GM23338 (cell line): ENCODE measurements around the gene MOCS2. TPM values are rescaled to one million over a fixed set of nuclear protein-coding genes. Genes with fewer than 3 reads are reported as not detected.

Experiments
- ATAC-seq: fragments of 200-7000 bp; cut with Tn5 transposase; 3 replicates; pipeline ENCODE4 v1.9.1; 2020
- DNase-seq: peaks from one replicate; pipeline ENCODE4 v3.0.0-alpha.2; 2015; ENCODE audit warnings: low spot score
- H2AFZ ChIP-seq: fragments of 200-600 bp; sonication (generic); 2 replicates; pipeline ENCODE4 v1.8.0; 2016; ENCODE audit warnings: antibody characterized with exemption, mild to moderate bottlenecking, moderate library complexity
- H3F3A ChIP-seq: fragments of 200-600 bp; sonication (generic); replicated peaks from 2 replicates; pipeline ENCODE4 v1.8.0; 2017; ENCODE audit warnings: antibody characterized with exemption, mixed run types, low read depth
- H3K27ac ChIP-seq: fragments of 200-600 bp; sonication (generic); 2 replicates; pipeline ENCODE4 v1.6.1; 2016; ENCODE audit warnings: low read depth
- H3K27me3 ChIP-seq: fragments of 200-600 bp; sonication (generic); 2 replicates; pipeline ENCODE4 v1.8.0; 2016; ENCODE audit warnings: mild to moderate bottlenecking, mixed run types, moderate library complexity; ENCODE audit not compliant: insufficient read depth
- H3K36me3 ChIP-seq: fragments of 200-600 bp; sonication (generic); 2 replicates; pipeline ENCODE4 v1.8.0; 2016; ENCODE audit warnings: mild to moderate bottlenecking; ENCODE audit not compliant: insufficient read depth
- H3K4me1 ChIP-seq: fragments of 200-600 bp; sonication (generic); 2 replicates; pipeline ENCODE4 v1.8.0; 2016; ENCODE audit warnings: mild to moderate bottlenecking, moderate library complexity; ENCODE audit not compliant: insufficient read depth
- H3K4me2 ChIP-seq: fragments of 200-600 bp; sonication (generic); 2 replicates; pipeline ENCODE4 v1.7.1; 2017; ENCODE audit warnings: mixed run types
- H3K4me3 ChIP-seq: fragments of 200-600 bp; sonication (generic); 2 replicates; pipeline ENCODE4 v1.6.1; 2016; ENCODE audit warnings: mixed run types
- H3K79me2 ChIP-seq: fragments of 200-600 bp; sonication (generic); replicated peaks from 2 replicates; pipeline ENCODE4 v1.8.0; 2017; ENCODE audit warnings: mild to moderate bottlenecking; ENCODE audit not compliant: insufficient read depth
- H3K9me2 ChIP-seq: fragments of 200-600 bp; sonication (generic); 2 replicates; pipeline ENCODE4 v1.8.0; 2017; ENCODE audit not compliant: insufficient read depth
- H4K20me1 ChIP-seq: fragments of 200-600 bp; sonication (generic); replicated peaks from 2 replicates; pipeline ENCODE4 v1.8.0; 2017; ENCODE audit warnings: mild to moderate bottlenecking; ENCODE audit not compliant: insufficient read depth
- H3K27ac Mint-ChIP-seq: 2 replicates; pipeline ENCODE4 v1.8.0; 2020; ENCODE audit warnings: inconsistent platforms, mild to moderate bottlenecking, moderate library complexity, mixed read lengths
- H3K27me3 Mint-ChIP-seq: 3 replicates; pipeline ENCODE4 v1.8.0; 2022; ENCODE audit warnings: low read depth, mild to moderate bottlenecking, moderate library complexity, mixed read lengths, inconsistent platforms; ENCODE audit not compliant: insufficient read depth, poor library complexity
- H3K36me3 Mint-ChIP-seq: 3 replicates; pipeline ENCODE4 v1.8.0; 2021; ENCODE audit warnings: low read depth, mild to moderate bottlenecking, inconsistent platforms, moderate library complexity, mixed read lengths
- H3K4me1 Mint-ChIP-seq: 3 replicates; pipeline ENCODE4 v1.8.0; 2020; ENCODE audit warnings: mild to moderate bottlenecking, inconsistent platforms, mixed read lengths
- H3K4me3 Mint-ChIP-seq: 3 replicates; pipeline ENCODE4 v1.8.0; 2021; ENCODE audit warnings: moderate library complexity, mild to moderate bottlenecking, inconsistent platforms, mixed read lengths
- H3K9me3 Mint-ChIP-seq: 3 replicates; pipeline ENCODE4 v1.8.0; 2020; ENCODE audit warnings: moderate library complexity, mild to moderate bottlenecking, inconsistent platforms, mixed read lengths
- CREB1 ChIP-seq: fragments of 250-450 bp; sonication (Bioruptor Pico); IDR thresholded peaks from 2 replicates; pipeline ENCODE4 v1.5.0; 2020; ENCODE audit warnings: low read depth, mild to moderate bottlenecking, moderate library complexity
- CTCF ChIP-seq, 2 experiments: fragments of 200-600 bp in 1 of 2; sonication (generic) in 1 of 2; conservative IDR thresholded peaks; 2 replicates each; pipeline versions ENCODE4 v1.5.1 to v1.6.1; 2016 to 2017; ENCODE audit warnings: antibody characterized with exemption in 2 of 2, low read depth in 2 of 2, mild to moderate bottlenecking in 2 of 2, moderate library complexity in 1 of 2
- ETS1 ChIP-seq: IDR thresholded peaks from 2 replicates; pipeline ENCODE4 v1.6.1; 2016; ENCODE audit warnings: antibody characterized with exemption
- EZH2 ChIP-seq: fragments of 200-600 bp; sonication (generic); IDR thresholded peaks from one replicate; pipeline ENCODE4 v1.8.0; 2017; ENCODE audit warnings: antibody characterized with exemption, mild to moderate bottlenecking, low read depth; ENCODE audit not compliant: unreplicated experiment
- EZH2phosphoT487 ChIP-seq: fragments of 200-600 bp; sonication (generic); IDR thresholded peaks from one replicate; pipeline ENCODE4 v1.8.1; 2018; ENCODE audit warnings: antibody characterized with exemption; ENCODE audit not compliant: unreplicated experiment
- JUNB ChIP-seq: IDR thresholded peaks from one replicate; pipeline ENCODE4 v1.6.1; 2016; ENCODE audit warnings: antibody characterized with exemption; ENCODE audit not compliant: unreplicated experiment
- NANOG ChIP-seq: IDR thresholded peaks from 2 replicates; pipeline ENCODE4 v1.6.1; 2016; ENCODE audit warnings: antibody characterized with exemption, borderline replicate concordance
- POLR2AphosphoS5 ChIP-seq: IDR thresholded peaks from 2 replicates; pipeline ENCODE4 v1.6.1; 2016; ENCODE audit warnings: antibody characterized with exemption, low read depth
- REST ChIP-seq: IDR thresholded peaks from one replicate; pipeline ENCODE4 v1.6.1; 2018; ENCODE audit warnings: antibody characterized with exemption; ENCODE audit not compliant: unreplicated experiment
- STAT1 ChIP-seq: IDR thresholded peaks from one replicate; pipeline ENCODE4 v1.6.1; 2016; ENCODE audit warnings: antibody characterized with exemption; ENCODE audit not compliant: unreplicated experiment
- ZNF114 ChIP-seq: fragments of 250-450 bp; sonication (Bioruptor Pico); IDR thresholded peaks from 2 replicates; pipeline ENCODE4 v1.5.0; 2020; ENCODE audit warnings: mild to moderate bottlenecking, moderate library complexity
- ZNF331 ChIP-seq: fragments of 250-450 bp; sonication (Bioruptor Pico); IDR thresholded peaks from 2 replicates; pipeline ENCODE4 v1.5.0; 2020; ENCODE audit warnings: low read depth, mild to moderate bottlenecking, moderate library complexity
- ZNF462 ChIP-seq: fragments of 250-450 bp; sonication (Bioruptor Pico); IDR thresholded peaks from 2 replicates; pipeline ENCODE4 v1.5.0; 2020; ENCODE audit warnings: mild to moderate bottlenecking, moderate library complexity
- polyA plus RNA-seq: library from polyadenylated mRNA; unstranded; fragments of >200 nt; fragmentation: Nextera tagmentation; extraction: Ambion mirVana; gene quantifications from 2 replicates; pipeline ENCODE4 v1.2.1, GENCODE V29; 2016
- total RNA-seq: library from RNA; depleted of rRNA; stranded (reverse); fragments of >200 nt; shearing (Covaris generic); gene quantifications from 2 replicates; pipeline ENCODE4 v1.2.3, GENCODE V29; 2014

The MOCS2 gene
- total and polyA plus RNA-seq, 2 experiments from 2014 or later: 18.3 to 41.8 TPM

- no peaks in the 10 kb centered on the region for H3K79me2 ChIP-seq
- Mint-ChIP-seq H3K36me3 (no peaks in the 10 kb centered on the region), H3K4me1 (no peaks in the 10 kb centered on the region), H3K27me3 (no peaks in the 10 kb centered on the region), H3K27ac (no peak overlapping the region), H3K9me3 (no peaks in the 10 kb centered on the region), H3K4me3 (no peak overlapping the region)
- no peaks in the 10 kb centered on the region for H3K27me3 ChIP-seq
- H3K4me1 ChIP-seq: no peaks in the 10 kb centered on the region
- no peak for TF ChIP-seq EZH2phosphoT487
- no peak for TF ChIP-seq CTCF (conservative IDR thresholded peaks at IDR 0.05; ENCODE audit: low read depth in 2 of 2)
- TF ChIP-seq ZNF114 (CRISPR knock-in tag): no peak
- TF ChIP-seq ZNF331 (CRISPR knock-in tag): no peak
- no peak for TF ChIP-seq ETS1
- no peak for TF ChIP-seq NANOG
- TF ChIP-seq CREB1: no peak
- TF ChIP-seq STAT1: no peak
- no peak for TF ChIP-seq ZNF462 (CRISPR knock-in tag)
- TF ChIP-seq JUNB: no peak
- no peak for TF ChIP-seq POLR2AphosphoS5
- TF ChIP-seq REST: no peak
- TF ChIP-seq EZH2: no peak
- no peak overlapping the region for H2AFZ ChIP-seq
- no peaks in the 10 kb centered on the region for H3K36me3 ChIP-seq
- no peaks in the 10 kb centered on the region for H3K9me2 ChIP-seq
- no peak overlapping the region for H3K4me3 ChIP-seq
- ATAC-seq: no peak
- no peak overlapping the region for H3K27ac ChIP-seq
- no peak for DNase-seq
- no peaks in the 10 kb centered on the region for H3F3A ChIP-seq
- H3K4me2 ChIP-seq: no peak overlapping the region
- H4K20me1 ChIP-seq: no peaks in the 10 kb centered on the region
Observed at GRCh38 chr5:53067641-53068040, 41.9 kb downstream of the MOCS2 start.
